K562 (cell line): ENCODE measurements around the gene BCAS1. TPM values are rescaled to one million over a fixed set of nuclear protein-coding genes. Genes with fewer than 3 reads are reported as not detected.

Experiments used
- ATAC-seq: fragments of 200-7000 bp; cut with Tn5 transposase; 3 replicates; pipeline ENCODE4 v1.9.1; 2020; ENCODE audit warnings: moderate library complexity
- BruUV-seq: library from RNA; stranded (reverse); fragments of 400-500 nt; replicated peaks from 2 replicates; lab custom pipeline; 2021; lab: Mats Ljungman, UMichigan
- CTCF ChIA-PET: fragments of 300-600 bp; formaldehyde crosslinking; extraction: SDS; loops from one replicate; lab custom pipeline; 2021; ENCODE audit warnings: low intra/inter-chr PET ratio; lab: Yijun Ruan, JAX
- POLR2A ChIA-PET: fragments of 300-600, 350-650 bp; sonication (Branson Sonifier 250); formaldehyde crosslinking; extraction: SDS; loops from one replicate; lab custom pipeline; 2021; ENCODE audit warnings: antibody characterized with exemption, inconsistent platforms; lab: Yijun Ruan, JAX
- DNase-seq, 4 experiments: peaks; one replicate each; pipeline versions ENCODE4 v3.0.0 to v3.0.0-alpha.2; 2011 to 2018; ENCODE audit warnings: low spot score in 3 of 4, mixed read lengths in 3 of 4; ENCODE audit errors: extremely low read depth in 1 of 4
- FAIRE-seq: peaks from 2 replicates; lab custom pipeline; 2011; peaks lifted over from hg19 to GRCh38; lab: Jason Lieb, UNC
- H2AFZ ChIP-seq: 2 replicates; pipeline ENCODE4 v1.6.0; 2011; ENCODE audit warnings: low read depth, low read length, control low read depth, inconsistent platforms
- H3K27ac ChIP-seq: fragments of 200-600 bp; 3 replicates; pipeline ENCODE4 v1.8.0; 2011; ENCODE audit warnings: low read depth, mild to moderate bottlenecking, control low read depth, inconsistent platforms, low read length, moderate library complexity, mixed read lengths; ENCODE audit errors: extremely low read depth
- H3K27me3 ChIP-seq, 2 experiments: fragments of 300-600 bp in 1 of 2; 2 replicates in 1 of 2; 3 replicates in 1 of 2; pipeline versions ENCODE4 v1.6.0 to v1.8.0; 2011; ENCODE audit warnings: inconsistent platforms in 2 of 2, low read length in 2 of 2, mild to moderate bottlenecking in 1 of 2, mixed read lengths in 1 of 2, moderate library complexity in 1 of 2; ENCODE audit not compliant: control insufficient read depth in 2 of 2, insufficient read depth in 2 of 2
- H3K36me3 ChIP-seq: fragments of 300-600 bp; 3 replicates; pipeline ENCODE4 v1.8.0; 2011; ENCODE audit warnings: mild to moderate bottlenecking, low read length, inconsistent platforms; ENCODE audit not compliant: control insufficient read depth, insufficient read depth
- H3K4me1 ChIP-seq, 2 experiments: fragments of 200-600 bp in 1 of 2; replicated peaks in 1 of 2; 2 replicates in 1 of 2; 3 replicates in 1 of 2; pipeline versions ENCODE4 v1.5.1 to v1.8.0; 2011; ENCODE audit warnings: inconsistent platforms in 2 of 2, low read length in 2 of 2, mild to moderate bottlenecking in 1 of 2, mixed read lengths in 1 of 2, moderate library complexity in 1 of 2; ENCODE audit not compliant: control insufficient read depth in 2 of 2, insufficient read depth in 2 of 2
- H3K4me2 ChIP-seq: 2 replicates; pipeline ENCODE4 v1.6.1; 2011; ENCODE audit warnings: low read length, control low read depth, inconsistent platforms, mixed read lengths; ENCODE audit not compliant: insufficient read depth
- H3K4me3 ChIP-seq: fragments of 200-600 bp; sonication (generic), shearing (Covaris generic); 2 replicates; pipeline ENCODE4 v1.5.1; 2016; ENCODE audit warnings: control low read depth, inconsistent platforms
- H3K79me2 ChIP-seq: fragments of 200-600 bp; 3 replicates; pipeline ENCODE4 v1.8.0; 2011; ENCODE audit warnings: low read length, inconsistent platforms; ENCODE audit not compliant: control insufficient read depth, insufficient read depth
- H3K9ac ChIP-seq, 2 experiments: 2 replicates each; pipeline versions ENCODE4 v1.6.0 to v1.6.1; 2011; ENCODE audit warnings: low read depth in 2 of 2, low read length in 2 of 2, control low read depth in 1 of 2, inconsistent platforms in 1 of 2, mild to moderate bottlenecking in 1 of 2, mixed read lengths in 1 of 2; ENCODE audit not compliant: insufficient read depth in 1 of 2
- H3K9me1 ChIP-seq: one replicate; pipeline ENCODE4 v1.6.0; 2011; ENCODE audit warnings: inconsistent platforms, mild to moderate bottlenecking, low read length, moderate library complexity; ENCODE audit not compliant: control insufficient read depth, insufficient read depth
- H3K9me3 ChIP-seq: replicated peaks from 2 replicates; pipeline ENCODE4 v1.5.1; 2011; ENCODE audit warnings: low read depth, low read length, inconsistent platforms; ENCODE audit not compliant: control insufficient read depth, insufficient read depth
- H4K20me1 ChIP-seq: replicated peaks from 2 replicates; pipeline ENCODE4 v1.6.1; 2011; ENCODE audit warnings: low read length, inconsistent platforms, mixed read lengths; ENCODE audit not compliant: control insufficient read depth, insufficient read depth
- XRCC4 ChIP-seq: IDR thresholded peaks from one replicate; pipeline ENCODE4 v1.6.1; 2011; ENCODE audit not compliant: insufficient read depth, insufficient read length; ENCODE audit errors: extremely low read depth
- WGBS: fragments of 100-300 bp; shearing (Covaris generic); methylation state at CpG from one replicate; pipeline ENCODE4 v1.1.6; 2016; ENCODE audit warnings: low coverage, mixed read lengths; ENCODE audit not compliant: insufficient coverage; ENCODE audit errors: missing lambda C conversion rate; 5-methylcytosine and 5-hydroxymethylcytosine counted together
- in situ Hi-C: fragments of 300-500 bp; cut with MboI; formaldehyde crosslinking; loops from 4 replicates; pipeline ENCODE4 v1.15.0; 2018; ENCODE audit warnings: inconsistent platforms, mixed read lengths
- intact Hi-C: fragments of 100-400 bp; cut with micrococcal nuclease; formaldehyde crosslinking; loops from 2 replicates; pipeline ENCODE4 v1.14.2; 2022
- polyA plus RNA-seq, 8 experiments: library from polyadenylated mRNA; depleted of rRNA in 4 of 8; stranded (reverse) in 5 of 8; unstranded in 3 of 8; fragments of >200 nt; fragmentation: Nextera tagmentation in 2 of 8; fragmentation: Illumina TruSeq in 1 of 8; extraction: Ambion mirVana in 2 of 8; extraction: Trizol in 1 of 8; gene quantifications; 2 replicates each; pipeline versions ENCODE4 v1.2.1 to v1.2.3, GENCODE V29; 2011 to 2014; ENCODE audit warnings: inconsistent platforms in 1 of 8, missing spikeins in 1 of 8
- total RNA-seq, 7 experiments: library from RNA; depleted of rRNA in 6 of 7; stranded (reverse); fragments of >200 nt in 6 of 7; fragmentation: Illumina TruSeq in 2 of 7; extraction: Trizol in 2 of 7; gene quantifications; 2 replicates each; pipeline versions ENCODE4 v1.2.1 to v1.2.3, GENCODE V29; 2011 to 2021; ENCODE audit warnings: low replicate concordance in 1 of 7
- TF ChIP-seq, protein P1 (sequence below), 3 experiments: fragments of 200-800 bp in 1 of 3; fragments of 250-450 bp in 1 of 3; fragments of 450-650 bp in 1 of 3; sonication (Bioruptor Pico) in 1 of 3; sonication (Bioruptor generic) in 1 of 3; formaldehyde crosslinking in 1 of 3; IDR thresholded peaks; 2 replicates each; pipeline versions ENCODE4 v1.6.1 to v1.8.0; 2016 to 2022; ENCODE audit warnings: mild to moderate bottlenecking in 2 of 3, missing genetic modification characterization in 2 of 3, missing compliant biosample characterization in 1 of 3, moderate library complexity in 1 of 3

Gene BCAS1
- total and polyA plus RNA-seq, 9 of the 15 experiments (the other 6 are each of a cell fraction or from before 2014, with no cell fraction given), result 0.18 to 2.3 (median 0.93) TPM

DNA sequence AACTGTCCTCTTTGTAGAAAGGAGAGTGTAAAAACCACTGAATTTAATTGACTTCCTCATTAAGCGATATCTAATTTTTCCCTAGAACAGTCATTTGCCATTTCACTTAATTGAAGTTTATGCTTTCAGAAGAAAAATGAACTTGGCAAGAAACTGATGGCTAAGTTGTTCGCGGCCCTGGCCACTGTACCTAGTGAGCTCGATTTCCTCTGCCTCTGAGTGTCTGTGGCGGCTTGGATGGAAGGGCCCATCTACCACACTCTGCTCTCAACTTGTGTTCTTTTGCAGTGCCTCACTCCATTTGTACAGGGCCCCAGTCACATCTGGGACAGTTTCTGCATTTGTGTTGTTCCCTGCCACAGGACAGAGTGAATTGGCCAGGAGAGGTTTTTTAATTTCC is 102.9 kb downstream of the BCAS1 start:
- no peak overlapping the region for H3K27ac ChIP-seq
- FAIRE-seq (no peak), ATAC-seq (no peak), DNase-seq (no peak)
- no peaks in the 10 kb centered on the region for H3K4me1 ChIP-seq
- no peaks in the 10 kb centered on the region for H3K9me1 ChIP-seq
- in situ Hi-C loops, result loop anchor here (25.0 kb wide), 1 partner anchor 670 kb away; no protein-coding TSS in a partner anchor
- 4% methylated on average over 5 of the region's 5 CpGs for WGBS
- H3K27me3 ChIP-seq, result peaks cover 4 to 10% of the 10 kb centered on the region in 2 experiments; a peak in 4 of 5 replicates
- H3K9ac ChIP-seq, result no peak overlapping the region
- H3K4me3 ChIP-seq, result no peak overlapping the region
- H3K36me3 ChIP-seq, result no peaks in the 10 kb centered on the region
- no TSS peak for BruUV-seq
- ChIA-PET CTCF (no interaction called here), POLR2A (interaction anchor here (0.8 to 1.8 kb wide), 3 partner anchors 9 to 107 kb away, joined by 3 to 7 read pairs (median 3); no protein-coding TSS in a partner anchor)
- H3K9me3 ChIP-seq, result no peaks in the 10 kb centered on the region
- TF ChIP-seq XRCC4, result no peak
- TF ChIP-seq, protein P1, sequence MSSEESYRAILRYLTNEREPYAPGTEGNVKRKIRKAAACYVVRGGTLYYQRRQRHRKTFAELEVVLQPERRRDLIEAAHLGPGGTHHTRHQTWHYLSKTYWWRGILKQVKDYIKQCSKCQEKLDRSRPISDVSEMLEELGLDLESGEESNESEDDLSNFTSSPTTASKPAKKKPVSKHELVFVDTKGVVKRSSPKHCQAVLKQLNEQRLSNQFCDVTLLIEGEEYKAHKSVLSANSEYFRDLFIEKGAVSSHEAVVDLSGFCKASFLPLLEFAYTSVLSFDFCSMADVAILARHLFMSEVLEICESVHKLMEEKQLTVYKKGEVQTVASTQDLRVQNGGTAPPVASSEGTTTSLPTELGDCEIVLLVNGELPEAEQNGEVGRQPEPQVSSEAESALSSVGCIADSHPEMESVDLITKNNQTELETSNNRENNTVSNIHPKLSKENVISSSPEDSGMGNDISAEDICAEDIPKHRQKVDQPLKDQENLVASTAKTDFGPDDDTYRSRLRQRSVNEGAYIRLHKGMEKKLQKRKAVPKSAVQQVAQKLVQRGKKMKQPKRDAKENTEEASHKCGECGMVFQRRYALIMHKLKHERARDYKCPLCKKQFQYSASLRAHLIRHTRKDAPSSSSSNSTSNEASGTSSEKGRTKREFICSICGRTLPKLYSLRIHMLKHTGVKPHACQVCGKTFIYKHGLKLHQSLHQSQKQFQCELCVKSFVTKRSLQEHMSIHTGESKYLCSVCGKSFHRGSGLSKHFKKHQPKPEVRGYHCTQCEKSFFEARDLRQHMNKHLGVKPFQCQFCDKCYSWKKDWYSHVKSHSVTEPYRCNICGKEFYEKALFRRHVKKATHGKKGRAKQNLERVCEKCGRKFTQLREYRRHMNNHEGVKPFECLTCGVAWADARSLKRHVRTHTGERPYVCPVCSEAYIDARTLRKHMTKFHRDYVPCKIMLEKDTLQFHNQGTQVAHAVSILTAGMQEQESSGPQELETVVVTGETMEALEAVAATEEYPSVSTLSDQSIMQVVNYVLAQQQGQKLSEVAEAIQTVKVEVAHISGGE (CRISPR knock-in tag; IDR thresholded peaks at IDR 0.05), result peak in 1 of 3 experiments; percentile 86; a peak in 2 of 6 replicates
- TF ChIP-seq, all 486 proteins: peak for 1
- H4K20me1 ChIP-seq, result no peaks in the 10 kb centered on the region
- H3K79me2 ChIP-seq, result no peaks in the 10 kb centered on the region
- H2AFZ ChIP-seq, result no peak overlapping the region
- H3K4me2 ChIP-seq, result no peak overlapping the region
- intact Hi-C loops, result loop anchor here (10.0 kb wide), 1 partner anchor 227 kb away; no protein-coding TSS in a partner anchor
